ENCODE data around the gene SLC9A9.

DNA sequence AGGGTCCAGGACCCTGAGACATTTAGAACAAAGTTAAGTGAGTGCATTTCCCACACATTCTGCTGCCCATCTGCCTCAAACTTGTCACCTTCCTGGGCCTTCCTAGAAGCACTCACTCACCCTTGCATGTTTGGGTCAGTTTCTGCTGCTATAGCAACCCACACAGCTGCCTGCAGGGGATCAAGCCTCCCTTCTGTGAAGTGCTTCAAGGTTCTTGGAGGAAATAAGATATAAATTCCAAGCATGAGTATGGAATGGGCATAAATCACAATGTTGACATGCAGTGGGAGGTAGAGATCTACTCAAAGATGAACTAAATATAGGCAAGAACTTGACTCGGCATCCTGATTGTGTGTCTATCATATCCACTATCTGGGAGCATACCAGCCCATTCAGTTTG is 140.4 kb downstream of the SLC9A9 start:
- TF ChIP-seq, protein P1, sequence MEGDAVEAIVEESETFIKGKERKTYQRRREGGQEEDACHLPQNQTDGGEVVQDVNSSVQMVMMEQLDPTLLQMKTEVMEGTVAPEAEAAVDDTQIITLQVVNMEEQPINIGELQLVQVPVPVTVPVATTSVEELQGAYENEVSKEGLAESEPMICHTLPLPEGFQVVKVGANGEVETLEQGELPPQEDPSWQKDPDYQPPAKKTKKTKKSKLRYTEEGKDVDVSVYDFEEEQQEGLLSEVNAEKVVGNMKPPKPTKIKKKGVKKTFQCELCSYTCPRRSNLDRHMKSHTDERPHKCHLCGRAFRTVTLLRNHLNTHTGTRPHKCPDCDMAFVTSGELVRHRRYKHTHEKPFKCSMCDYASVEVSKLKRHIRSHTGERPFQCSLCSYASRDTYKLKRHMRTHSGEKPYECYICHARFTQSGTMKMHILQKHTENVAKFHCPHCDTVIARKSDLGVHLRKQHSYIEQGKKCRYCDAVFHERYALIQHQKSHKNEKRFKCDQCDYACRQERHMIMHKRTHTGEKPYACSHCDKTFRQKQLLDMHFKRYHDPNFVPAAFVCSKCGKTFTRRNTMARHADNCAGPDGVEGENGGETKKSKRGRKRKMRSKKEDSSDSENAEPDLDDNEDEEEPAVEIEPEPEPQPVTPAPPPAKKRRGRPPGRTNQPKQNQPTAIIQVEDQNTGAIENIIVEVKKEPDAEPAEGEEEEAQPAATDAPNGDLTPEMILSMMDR (IDR thresholded peaks at IDR 0.05), result no peak
- TF ChIP-seq POLR2A (IDR thresholded peaks at IDR 0.05), result no peak

All from thyroid gland (tissue), 4 donors.